GM21423 (cell line): ENCODE results near the gene MNX1.

Experiments used
- ATAC-seq: cut with Tn5 transposase; IDR thresholded peaks from one replicate; pipeline ENCODE4 v1.9.1; 2021; ENCODE audit warnings: mild to moderate bottlenecking, moderate library complexity; ENCODE audit not compliant: unreplicated experiment

MNX1 gene

DNA sequence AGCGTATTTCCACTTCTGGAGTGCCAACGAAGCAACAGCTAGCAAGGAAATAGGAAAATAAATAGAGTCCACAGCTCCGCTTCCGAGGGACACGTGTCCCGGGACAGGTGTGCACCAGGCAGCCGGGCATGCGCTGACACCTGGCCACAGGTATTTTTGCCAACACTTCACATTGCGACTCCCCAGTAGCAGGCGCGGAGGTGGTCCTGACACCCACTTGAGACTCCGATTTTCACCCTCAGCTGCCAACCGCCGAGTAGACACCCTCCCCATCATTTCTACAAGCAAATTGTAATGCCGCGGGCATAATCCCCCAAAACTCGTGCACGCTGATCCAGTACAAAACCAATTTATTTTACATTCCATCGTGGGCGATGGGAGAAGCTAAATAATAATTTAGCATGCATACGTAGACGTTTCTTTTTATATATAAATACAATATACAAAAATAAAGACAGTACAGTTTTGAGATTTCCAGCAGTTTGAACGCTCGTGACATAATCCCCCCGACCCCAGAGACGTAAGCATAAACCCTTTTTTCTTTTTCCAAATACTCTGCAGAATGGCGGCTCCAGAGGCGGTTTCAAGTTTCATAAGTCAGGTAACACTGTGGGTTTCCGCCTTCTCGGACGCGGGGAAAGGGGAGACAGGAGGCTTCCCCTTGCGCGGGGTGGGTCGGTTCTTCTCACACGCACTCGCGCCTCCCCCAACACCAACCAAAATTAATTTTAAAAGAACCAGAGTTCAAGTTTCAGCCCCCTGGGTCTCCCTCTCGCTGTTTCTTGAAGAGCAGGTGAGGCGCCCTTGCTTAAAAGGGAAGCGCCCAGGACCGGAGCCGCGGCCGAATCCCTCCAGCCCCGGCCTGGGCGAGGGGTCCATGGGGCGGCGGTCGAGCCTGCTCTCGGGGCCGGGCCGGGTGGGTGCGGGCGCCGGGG is 5.7 kb downstream of the MNX1 start:
- ATAC-seq, result no peak

DNA sequence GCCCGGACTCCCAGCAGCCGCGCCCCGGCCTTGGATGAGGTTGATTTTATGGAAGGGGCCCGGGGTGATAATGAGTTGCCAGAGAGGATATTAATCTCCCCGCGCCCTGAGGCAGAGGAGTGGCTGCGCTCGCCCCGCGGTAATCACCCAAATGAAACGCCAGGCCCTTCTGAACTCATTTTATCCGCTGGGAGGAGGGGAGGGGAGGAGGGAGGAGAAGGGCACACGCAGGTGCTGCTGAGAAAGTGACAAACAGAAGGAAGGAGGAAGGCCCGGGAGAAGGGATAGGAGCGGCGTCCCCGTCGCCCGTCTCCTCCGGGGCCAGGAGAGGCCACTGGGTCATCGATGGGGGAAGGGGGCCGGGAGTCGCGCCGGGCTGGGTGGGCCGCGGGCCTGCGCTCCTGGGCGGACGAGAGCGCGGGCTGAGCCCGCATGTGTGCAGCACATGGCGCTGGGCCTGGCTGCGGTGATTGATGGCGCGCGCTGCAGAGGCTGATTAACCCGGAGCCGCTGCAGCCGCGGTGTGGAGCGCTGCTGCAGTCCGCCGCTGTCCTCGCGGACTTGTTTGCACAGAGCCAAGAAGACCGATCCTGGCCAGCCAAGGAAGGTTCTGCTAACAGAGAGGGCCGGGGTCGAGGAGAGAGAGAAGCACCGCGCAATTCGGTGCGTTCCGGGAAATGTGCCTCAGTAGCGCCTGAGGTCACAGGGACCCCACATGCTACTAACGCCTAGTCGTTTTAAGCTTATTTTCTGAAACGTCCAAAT is 6.5 kb downstream of the MNX1 start:
- ATAC-seq, result no peak

DNA sequence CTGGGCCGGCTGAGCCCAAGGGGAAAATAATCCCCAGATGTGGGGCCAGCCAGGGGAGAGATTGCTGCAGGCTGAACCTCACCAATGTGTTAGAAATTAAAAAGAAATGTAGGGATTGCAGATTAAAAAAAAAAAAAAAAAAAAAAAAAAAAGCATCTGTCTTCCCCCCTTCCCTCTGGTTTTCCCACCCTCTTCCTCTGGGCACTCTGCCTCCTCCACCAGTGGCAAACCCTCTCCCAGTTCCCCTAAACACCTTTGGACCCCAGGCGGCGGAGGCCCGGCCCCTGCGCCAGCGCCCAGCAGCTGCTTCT is 7.1 kb downstream of the MNX1 start:
- no peak for ATAC-seq

DNA sequence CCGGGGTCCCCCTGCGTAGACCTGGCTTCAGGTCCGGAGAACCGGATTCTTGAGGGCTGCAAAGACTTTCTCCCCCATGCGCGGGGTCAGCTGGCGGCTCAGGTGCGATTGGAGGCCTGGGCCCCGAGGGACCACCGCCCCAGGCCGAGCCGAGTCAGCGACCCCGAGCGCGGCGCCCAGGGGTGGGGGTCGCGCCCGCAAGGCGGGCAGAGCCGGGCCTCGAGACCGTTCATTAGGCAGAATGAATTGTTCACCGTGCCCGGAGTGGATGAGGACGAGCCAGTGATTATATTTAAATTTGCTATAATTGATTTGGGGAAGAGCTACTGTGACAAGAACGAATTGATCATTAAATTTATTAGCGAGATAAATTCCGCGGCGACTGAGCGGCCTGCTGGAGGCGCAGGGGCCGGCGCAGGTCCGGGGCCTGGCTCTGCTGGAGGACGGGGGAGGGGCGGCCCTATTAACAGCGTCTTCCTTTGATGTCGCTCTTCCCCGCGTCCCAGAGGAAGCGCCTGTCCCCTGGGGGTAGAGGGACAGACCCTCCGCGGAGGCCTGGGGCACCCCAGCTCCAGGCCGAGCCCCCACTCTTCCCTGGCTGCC is 7.5 kb downstream of the MNX1 start:
- no peak for ATAC-seq

DNA sequence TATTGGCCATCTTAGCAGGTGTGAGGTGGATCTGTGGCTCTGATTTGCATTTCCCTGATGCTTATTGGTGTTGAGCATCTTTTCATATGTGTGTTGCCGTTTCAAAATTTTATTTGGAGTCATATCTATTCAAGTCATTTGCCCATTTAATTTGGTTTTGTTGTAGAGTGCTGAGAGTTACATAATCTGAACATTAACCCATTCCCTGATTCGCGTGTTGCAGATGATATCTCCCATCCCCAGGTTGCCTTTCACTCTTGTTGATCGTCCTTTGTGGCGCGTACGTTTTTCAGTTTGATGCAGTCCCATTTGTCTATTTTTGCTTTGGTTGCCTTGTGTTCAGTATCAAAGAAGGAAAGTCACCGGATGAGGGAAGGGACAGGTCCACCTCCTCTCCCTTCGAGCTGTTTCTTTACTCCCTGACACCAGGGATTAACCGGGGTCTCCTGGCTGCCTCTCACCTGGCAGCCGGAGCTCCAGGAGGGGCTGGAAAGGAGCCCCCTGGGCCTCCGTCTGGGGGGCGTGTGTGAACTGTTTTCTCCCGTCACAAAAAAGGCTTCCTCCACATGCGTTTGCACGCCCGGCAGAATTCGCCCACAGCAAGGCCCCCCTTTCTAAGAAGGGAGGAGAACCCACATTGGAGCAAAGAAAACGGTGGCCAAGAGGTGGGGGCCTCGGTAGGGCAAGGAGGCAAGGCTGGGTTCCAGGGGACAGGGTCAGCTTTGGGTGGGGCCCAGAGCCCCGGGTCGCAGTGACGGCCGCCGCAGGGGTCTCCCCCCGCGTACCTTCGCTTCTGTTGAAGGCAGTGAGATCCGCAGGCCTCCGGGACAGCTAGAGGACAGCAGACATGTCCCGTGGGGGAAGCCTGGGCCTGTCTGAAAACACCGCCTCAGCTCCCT is 8.3 kb downstream of the MNX1 start:
- no peak for ATAC-seq

DNA sequence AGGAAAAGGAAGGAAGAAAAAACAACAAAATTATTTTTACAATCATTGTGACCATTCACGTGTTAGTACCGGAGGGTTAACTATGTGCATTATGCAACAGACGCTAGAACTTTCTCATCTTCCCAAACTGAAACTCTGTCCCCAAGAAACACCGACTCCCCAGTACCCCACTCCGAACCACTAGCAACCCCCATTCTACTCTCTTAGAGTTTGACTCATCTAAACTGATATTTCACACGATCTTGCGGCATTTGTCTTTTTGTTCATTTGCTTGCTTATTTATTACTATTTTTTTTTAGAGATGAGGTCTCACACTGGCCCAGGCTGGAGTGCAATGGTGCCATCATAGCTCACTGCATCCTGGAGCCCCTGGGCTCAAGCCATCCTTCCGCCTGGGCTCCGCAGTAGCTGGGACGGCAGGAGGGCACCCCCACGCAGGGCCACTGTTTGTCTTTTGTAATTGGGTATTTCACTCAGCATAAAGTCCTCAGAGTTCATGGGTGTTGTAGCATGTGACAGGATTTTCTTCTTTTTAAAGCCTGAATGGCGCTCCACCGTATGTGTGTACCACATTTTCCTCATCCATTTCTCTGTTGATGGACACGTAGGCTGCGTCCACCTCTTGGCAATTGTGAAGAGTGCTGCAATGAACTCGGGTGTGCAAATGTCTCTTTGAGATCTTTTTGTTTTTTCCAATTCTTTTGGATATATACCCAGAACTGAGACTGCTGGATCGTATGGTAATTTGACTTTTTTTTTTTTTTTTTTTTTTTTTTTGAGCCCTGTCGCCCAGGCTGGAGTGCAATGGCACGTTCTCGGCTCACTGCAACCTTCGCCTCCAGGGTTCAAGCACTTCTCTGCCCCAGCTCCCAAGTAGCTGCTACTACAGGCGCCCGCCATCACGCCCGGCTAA is 9.5 kb downstream of the MNX1 start:
- ATAC-seq, result no peak

DNA sequence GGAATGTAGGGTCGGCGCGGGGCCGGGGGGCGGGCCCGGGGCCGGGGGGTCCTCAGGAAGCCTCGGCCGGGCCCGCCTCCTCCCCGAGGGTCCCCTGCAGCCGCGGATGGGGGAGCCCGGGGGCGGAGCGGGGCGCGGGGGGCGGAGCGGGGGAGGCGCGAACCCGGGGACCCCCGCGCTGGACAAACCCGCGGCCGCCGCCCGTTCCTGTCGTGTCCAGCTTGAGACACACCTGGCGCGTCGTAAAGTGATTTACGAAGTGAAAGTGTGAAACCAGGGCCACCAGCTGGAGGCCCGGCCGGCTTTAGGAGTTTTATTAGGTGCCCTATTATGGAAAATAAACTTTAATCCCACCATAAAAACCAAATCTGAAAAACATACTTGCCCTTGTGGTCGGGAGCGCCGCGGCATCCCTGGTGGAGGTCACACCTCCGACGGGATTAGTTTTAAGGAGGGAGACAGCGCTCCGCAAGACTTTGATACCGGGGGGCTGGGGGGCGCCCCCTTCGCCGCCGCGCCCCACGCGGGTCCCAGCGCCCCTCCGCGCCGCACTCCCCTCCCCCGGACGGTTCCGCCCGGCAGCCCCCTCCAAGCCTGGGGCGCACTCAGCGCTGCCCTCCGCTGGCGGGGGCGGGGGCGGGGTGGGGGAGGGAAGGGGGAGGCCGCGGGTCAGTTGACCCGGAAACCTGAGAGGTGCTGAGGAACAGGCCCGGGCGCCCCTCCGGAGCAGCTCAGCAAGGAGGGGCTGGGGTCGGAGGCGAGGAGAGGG is 10.3 kb downstream of the MNX1 start:
- ATAC-seq, result peak; percentile 20

DNA sequence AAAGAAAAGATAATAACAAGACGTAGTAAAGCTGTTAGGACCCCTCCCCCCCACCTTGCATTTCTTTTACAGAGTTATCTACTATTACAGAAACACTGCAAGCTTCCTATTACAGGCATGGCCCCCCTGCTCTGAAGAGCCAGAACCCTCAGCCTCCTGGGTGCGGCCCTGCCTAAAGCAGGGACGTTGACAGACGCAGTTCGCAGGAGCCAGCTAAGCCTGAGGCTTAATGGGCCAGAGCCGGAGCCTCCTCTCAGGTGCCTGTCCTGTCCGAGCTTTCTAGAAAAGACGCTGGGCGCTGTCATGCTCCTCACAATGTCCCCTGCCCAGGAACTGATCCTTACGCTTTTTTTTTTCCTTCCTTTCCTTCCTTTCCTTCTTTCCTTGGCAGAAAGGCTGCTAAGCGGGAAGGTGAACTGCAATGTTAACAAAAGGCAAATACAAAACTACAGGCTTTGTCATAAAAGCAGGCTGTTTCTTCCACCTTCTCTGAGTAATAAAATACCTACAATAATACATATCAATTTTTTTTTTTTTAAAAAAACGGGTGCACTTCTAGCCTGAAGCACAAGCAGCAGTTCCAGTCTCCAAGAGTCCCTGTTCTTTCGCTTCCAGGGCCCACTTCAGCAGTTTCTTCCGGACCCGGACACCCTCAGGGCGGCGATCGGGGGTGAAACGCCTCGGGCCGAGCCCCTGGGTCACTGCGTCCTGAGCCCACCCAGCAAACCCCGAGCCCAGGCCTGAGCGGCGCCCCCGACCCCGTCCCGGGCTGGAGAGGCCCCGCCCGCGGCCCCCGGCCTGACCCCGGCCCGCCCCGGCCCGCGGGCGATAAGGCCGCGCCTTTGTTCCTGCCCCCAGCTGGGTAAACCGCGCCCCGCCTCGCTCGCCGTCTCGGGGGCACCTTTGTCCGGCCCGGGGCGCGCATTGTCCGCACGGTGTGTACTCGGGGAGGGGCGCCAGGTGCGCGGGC is 11.2 kb downstream of the MNX1 start:
- ATAC-seq, result peak; percentile 33

DNA sequence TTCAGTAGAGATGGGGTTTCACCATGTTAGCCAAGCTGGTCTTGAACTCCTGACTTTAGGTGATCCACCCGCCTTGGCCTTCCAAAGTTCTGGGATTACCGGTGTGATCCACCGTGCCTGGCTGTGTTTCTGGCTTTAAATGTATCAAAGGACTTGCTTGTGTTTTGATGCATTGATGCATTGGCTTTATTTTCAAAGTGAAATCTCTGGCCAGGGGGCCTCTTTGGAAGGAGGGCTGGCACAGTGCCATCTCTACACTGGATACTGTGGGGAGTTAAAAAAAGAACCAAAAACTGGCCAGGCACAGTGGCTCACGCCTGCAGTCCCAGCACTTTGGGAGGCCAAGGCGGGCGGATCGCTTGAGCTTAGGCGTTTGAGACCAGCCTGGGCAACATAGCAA is 16.0 kb downstream of the MNX1 start:
- ATAC-seq, result no peak

DNA sequence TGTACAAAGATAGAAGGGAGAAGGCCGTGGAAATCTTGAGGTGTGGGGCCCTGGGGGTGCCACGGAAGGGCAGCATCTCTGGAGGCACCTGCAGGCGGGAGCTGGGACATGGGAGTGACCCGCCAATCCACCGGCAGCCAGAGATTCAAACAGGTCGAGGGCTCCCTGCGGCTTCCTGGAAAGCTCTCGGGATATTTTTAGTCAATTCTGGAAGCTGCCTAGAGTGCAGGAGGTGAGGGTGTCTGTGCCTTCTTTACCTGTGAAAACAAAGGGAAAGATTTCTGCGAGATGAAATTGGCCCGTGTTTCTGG is 16.6 kb downstream of the MNX1 start:
- ATAC-seq, result no peak

DNA sequence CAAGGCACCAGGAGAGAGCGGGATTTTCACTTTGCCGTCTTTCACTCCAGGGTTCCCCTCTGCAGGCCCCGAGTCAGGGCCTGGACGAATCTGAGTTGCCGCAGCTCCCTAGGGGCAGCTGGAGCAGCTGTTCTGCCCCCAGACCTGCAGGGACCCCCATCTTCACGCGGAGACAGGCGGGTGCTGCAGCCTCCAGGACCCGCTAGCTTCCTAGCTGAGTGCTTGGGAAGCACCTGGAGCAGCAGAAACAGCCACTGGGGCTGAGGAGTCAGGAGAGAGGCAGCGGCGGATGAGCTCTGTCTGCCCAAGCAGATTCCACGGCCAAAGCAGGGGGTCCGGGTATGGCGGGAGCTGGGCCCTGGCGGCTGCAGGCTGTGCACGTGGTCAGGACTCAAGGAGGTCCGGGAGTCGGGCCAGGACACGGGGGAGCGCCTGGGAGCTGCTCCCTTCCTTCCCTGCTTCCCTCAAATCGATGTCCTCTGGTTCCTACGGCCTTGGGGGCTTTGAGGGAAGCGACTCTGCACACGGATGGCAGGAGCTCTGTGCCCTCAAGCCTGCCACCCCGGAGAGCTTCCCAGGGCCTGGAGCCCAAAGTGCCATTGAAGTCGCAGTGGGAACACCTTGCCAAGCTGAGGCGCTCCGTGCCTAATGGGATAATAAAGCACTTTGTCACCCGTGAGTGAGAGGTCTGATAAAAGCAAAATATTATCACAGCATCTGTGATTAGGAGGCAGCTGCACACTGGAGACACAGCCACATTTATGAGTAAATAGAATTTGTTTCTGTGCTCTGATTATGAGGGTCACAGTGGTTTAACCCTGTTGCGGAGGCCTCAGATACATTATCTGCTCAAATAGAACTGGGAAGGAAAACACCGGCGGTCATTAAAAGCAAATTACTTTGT is 17.2 kb downstream of the MNX1 start:
- no peak for ATAC-seq

DNA sequence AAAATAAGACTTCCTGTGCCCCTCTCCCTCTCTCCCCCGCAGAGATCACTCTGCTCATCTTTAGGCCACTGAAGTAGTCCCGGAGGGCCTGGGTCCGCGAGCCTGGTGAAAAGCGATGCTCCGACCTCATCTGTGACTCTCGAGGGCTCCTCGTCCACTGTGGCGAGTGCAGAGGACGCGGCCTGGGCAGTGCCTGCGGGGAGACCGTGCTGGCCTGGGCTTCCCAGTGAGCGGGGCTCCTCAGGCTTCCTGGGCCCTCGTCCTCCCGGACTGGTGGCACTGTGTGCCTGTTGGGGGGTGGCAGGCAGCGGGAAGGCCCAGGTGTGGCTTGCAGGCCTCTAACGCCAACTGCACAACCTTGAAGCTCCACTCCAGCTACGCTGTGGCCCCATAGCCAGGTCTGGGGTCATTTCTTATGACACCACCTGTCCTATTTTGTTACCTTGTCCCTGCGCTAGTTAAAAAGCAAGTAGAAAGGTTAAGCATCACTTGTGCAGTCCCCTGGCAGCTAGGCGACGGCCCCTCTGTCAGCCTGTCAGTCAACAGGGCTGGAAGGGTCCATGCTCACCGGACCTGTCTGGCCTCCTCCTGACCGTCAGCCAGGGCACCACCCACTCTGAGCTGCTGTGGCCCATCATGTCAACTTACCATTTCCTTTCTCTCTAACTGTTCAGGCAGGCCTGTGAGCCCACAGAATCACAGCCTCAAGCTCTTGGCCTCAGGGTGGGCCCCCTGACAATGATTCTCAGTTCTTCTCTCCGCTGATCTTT is 20.5 kb downstream of the MNX1 start:
- ATAC-seq, result no peak

DNA sequence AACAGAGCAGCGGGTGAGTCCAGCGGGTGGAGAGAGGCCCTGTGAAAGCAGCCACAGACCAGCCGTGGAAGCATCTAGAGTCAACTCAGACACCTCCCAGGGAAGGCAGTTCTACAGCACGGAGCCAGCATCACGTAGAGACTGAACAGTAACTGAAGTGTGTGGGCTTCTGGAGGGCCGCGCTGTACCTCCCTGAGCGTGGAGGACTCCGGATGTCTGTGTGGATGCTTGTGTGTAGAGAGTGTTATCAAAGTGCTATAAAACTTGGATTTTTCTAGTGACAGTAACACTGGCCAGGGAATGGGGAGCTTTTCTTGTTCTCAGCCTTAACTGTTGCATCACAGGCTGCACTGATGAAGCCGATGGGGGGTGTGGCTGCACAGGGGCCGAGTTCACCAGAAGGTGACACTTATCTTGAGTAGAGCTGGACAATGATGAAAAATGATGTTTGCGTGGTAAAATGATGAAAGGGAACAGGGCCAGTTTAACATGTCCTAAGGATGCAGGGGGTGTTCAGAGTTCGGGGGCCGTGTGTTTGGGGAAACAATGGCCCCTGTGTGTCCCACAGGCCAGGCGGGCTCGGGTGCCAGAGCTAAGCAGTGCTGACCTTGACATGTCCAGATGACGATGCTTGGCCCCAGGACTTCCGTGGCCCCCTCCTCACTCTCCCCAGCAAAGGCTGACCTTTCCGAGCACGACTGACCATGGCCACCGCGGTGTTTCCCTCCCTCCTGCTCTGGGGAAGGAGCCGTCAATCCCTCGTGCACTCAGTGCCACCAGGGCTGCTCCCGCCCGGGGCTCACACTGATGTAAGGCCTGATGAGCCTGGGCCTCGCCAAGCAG is 21.9 kb downstream of the MNX1 start:
- ATAC-seq, result no peak

DNA sequence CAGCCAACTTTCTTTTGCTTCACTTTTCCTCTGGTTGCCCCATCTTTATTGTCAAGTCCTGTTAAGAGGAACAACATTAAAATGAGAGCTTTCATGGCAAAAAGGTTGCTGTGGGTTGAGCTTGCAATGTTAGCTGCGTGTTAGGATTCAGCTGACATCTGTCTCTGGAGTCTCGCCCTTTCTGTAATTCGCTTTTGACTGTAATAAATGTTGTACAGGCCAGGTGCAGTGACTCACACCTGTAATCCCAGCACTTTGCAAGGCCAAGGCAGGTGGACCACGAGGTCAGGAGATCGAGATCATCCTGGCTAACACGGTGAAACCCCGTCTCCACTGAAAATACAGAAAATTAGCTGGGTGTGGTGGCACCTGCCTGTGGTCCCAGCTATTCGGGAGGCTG is 24.1 kb downstream of the MNX1 start:
- ATAC-seq, result no peak
